Brain microvascular endothelial cell (primary cell): ENCODE results near the gene RCOR1.

ENCODE experiments used
- DNase-seq: peaks from one replicate; pipeline ENCODE4 v3.0.0-alpha.2; 2020
- H3K27ac ChIP-seq: fragments of 250-450 bp; sonication (Bioruptor Pico); 2 replicates; pipeline ENCODE4 v1.5.1; 2020; ENCODE audit warnings: mild to moderate bottlenecking, moderate library complexity
- H3K27me3 ChIP-seq: fragments of 250-450 bp; sonication (Bioruptor Pico); replicated peaks from 2 replicates; pipeline ENCODE4 v1.5.1; 2020; ENCODE audit warnings: mild to moderate bottlenecking
- H3K36me3 ChIP-seq: fragments of 250-450 bp; sonication (Bioruptor Pico); replicated peaks from 2 replicates; pipeline ENCODE4 v1.5.1; 2020; ENCODE audit warnings: mild to moderate bottlenecking
- H3K4me3 ChIP-seq: 2 replicates; pipeline ENCODE4 v1.5.1; 2011; ENCODE audit warnings: low read depth, mild to moderate bottlenecking, control low read depth, low read length, moderate library complexity
- CTCF ChIP-seq: IDR thresholded peaks from 2 replicates; pipeline ENCODE4 v1.5.1; 2011; ENCODE audit warnings: low read depth, mild to moderate bottlenecking, moderate library complexity, low read length, control low read depth, inconsistent platforms; ENCODE audit errors: missing control alignments
- in situ Hi-C: cut with HindIII; loops from 2 replicates; pipeline ENCODE4 v1.10.0; 2017; ENCODE audit warnings: low sequenced_read_pairs, low pct_ligation_motif_present

The RCOR1 gene

GRCh38 chr14:102731871-102732800 is 139.7 kb downstream of the RCOR1 start:
- no peak for TF ChIP-seq CTCF
- Histone ChIP-seq H3K27ac (no peak overlapping the region), H3K4me3 (no peak overlapping the region), H3K27me3 (no peaks in the 10 kb centered on the region), H3K36me3 (peaks cover 21% of the 10 kb centered on the region)
- in situ Hi-C loops = no loop called here
- no peak for DNase-seq

GRCh38 chr14:102732924-102733323 is 140.5 kb downstream of the RCOR1 start:
- Histone ChIP-seq H3K4me3 (no peak overlapping the region), H3K36me3 (peaks cover 16% of the 10 kb centered on the region), H3K27me3 (no peaks in the 10 kb centered on the region), H3K27ac (no peak overlapping the region)
- TF ChIP-seq CTCF = no peak
- in situ Hi-C loops = no loop called here
- DNase-seq = no peak

GRCh38 chr14:102733326-102733725 is 140.9 kb downstream of the RCOR1 start:
- H3K4me3 ChIP-seq = no peak overlapping the region
- peaks cover 13% of the 10 kb centered on the region for H3K36me3 ChIP-seq
- no peaks in the 10 kb centered on the region for H3K27me3 ChIP-seq
- no peak for TF ChIP-seq CTCF
- in situ Hi-C loops = no loop called here
- no peak overlapping the region for H3K27ac ChIP-seq
- no peak for DNase-seq

- Histone ChIP-seq H3K4me3 (no peak overlapping the region), H3K27me3 (no peaks in the 10 kb centered on the region), H3K36me3 (peaks cover 7% of the 10 kb centered on the region), H3K27ac (no peak overlapping the region)
- in situ Hi-C loops = no loop called here
- no peak for DNase-seq
- no peak for TF ChIP-seq CTCF
Measured at GRCh38 chr14:102734436-102734835, 142.0 kb downstream of the RCOR1 start.

- Histone ChIP-seq H3K27ac (no peak overlapping the region), H3K4me3 (no peak overlapping the region), H3K27me3 (no peaks in the 10 kb centered on the region), H3K36me3 (peaks cover 2% of the 10 kb centered on the region)
- TF ChIP-seq CTCF = no peak
- DNase-seq = no peak
- in situ Hi-C loops = no loop called here
Measured at GRCh38 chr14:102736956-102737355, 144.5 kb downstream of the RCOR1 start.
